HG03066 (cell line): ENCODE measurements around the gene LPIN1.

Experiments
- ATAC-seq: cut with Tn5 transposase; IDR thresholded peaks from one replicate; pipeline ENCODE4 v1.9.1; 2021; ENCODE audit warnings: low read depth; ENCODE audit not compliant: unreplicated experiment

The LPIN1 gene, protein sequence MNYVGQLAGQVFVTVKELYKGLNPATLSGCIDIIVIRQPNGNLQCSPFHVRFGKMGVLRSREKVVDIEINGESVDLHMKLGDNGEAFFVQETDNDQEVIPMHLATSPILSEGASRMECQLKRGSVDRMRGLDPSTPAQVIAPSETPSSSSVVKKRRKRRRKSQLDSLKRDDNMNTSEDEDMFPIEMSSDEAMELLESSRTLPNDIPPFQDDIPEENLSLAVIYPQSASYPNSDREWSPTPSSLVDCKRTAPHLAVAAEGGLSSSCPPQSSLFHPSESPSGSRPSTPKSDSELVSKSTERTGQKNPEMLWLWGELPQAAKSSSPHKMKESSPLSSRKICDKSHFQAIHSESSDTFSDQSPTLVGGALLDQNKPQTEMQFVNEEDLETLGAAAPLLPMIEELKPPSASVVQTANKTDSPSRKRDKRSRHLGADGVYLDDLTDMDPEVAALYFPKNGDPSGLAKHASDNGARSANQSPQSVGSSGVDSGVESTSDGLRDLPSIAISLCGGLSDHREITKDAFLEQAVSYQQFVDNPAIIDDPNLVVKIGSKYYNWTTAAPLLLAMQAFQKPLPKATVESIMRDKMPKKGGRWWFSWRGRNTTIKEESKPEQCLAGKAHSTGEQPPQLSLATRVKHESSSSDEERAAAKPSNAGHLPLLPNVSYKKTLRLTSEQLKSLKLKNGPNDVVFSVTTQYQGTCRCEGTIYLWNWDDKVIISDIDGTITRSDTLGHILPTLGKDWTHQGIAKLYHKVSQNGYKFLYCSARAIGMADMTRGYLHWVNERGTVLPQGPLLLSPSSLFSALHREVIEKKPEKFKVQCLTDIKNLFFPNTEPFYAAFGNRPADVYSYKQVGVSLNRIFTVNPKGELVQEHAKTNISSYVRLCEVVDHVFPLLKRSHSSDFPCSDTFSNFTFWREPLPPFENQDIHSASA

DNA sequence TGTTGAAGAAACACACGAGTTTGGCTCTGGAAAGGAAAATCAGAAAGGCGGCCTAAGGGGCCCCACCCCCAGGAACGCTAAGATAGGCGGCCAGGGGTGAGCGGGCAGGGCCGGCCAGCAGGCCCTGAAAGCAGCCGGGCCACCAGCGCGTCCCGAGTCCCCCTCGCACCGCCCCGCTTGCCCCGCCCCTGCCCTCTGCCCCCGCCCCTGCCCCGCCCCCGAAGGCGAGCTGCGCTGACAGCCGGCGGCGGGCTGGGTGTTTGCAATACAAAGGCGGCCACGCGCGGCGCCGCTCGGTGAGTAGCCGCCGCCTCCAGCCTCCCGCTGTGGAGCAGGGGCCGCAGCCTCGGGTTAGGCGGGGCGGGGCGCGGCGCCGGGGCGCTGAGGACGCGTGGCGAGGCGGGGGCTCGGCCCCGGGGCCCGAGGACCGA, at the start of gene LPIN1:
Gene LPIN1 (plus strand): TSS at position 257 of the 431 bp plus-strand sequence. CDS start 18,910 bp downstream, outside the sequence.
- ATAC-seq = peak; percentile 45

DNA sequence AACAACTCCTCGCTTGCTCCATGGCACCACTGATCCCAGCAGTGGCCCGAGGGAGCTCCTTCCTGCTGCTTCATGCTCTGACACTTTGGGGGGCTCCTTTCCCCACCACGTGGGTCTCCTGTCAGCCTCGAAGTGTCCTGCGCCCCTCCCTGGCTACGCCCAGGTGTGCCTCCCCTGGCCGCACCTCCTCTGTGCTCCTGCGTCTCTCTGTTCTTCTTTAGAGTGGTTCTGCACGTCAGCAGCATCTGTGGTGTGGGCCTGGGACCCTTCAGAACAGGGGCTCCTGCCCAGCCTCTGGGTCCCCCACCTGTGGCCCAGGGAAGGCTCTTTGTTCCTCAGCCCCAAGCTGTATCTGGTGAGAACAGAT, 49.7 kb upstream of the LPIN1 start:
- no peak for ATAC-seq

DNA sequence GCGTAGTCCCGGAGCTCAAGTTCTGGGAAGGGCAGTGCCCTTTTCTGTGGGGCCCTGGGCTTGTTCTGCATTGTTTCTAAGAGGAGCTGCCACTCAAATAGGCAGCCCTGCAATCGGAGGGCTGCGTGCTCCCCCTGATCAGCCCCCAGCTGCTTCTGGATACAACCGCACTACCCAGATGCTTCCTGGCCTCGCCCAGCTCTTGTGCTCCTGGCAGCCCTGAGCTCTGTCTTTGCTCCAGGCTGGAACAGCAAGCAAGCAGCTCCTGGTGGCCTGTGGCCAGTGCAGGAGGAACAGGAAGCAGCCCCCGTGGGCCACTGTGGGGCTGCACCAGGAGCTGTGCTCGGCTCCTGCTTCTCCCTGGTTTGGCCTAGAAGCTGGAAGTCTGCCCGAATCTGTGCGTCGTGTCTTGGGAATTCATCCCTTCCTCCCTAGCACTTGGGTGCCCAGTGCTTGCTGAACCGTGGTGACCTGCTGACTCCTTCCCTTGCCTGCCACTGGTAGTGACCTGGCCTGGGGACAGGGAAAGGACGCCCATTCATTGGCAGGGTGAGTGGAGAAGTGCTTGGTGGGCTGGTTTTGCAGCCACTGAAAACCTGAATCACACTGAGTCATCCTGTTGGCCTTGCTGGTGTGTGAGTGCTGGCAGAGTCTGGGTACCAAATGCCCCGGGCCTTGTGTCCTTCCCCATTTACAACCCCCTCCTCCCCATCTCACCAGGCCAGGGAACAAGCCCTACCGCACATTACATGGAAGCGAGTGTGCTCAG, 49.1 kb upstream of the LPIN1 start:
- ATAC-seq = no peak

DNA sequence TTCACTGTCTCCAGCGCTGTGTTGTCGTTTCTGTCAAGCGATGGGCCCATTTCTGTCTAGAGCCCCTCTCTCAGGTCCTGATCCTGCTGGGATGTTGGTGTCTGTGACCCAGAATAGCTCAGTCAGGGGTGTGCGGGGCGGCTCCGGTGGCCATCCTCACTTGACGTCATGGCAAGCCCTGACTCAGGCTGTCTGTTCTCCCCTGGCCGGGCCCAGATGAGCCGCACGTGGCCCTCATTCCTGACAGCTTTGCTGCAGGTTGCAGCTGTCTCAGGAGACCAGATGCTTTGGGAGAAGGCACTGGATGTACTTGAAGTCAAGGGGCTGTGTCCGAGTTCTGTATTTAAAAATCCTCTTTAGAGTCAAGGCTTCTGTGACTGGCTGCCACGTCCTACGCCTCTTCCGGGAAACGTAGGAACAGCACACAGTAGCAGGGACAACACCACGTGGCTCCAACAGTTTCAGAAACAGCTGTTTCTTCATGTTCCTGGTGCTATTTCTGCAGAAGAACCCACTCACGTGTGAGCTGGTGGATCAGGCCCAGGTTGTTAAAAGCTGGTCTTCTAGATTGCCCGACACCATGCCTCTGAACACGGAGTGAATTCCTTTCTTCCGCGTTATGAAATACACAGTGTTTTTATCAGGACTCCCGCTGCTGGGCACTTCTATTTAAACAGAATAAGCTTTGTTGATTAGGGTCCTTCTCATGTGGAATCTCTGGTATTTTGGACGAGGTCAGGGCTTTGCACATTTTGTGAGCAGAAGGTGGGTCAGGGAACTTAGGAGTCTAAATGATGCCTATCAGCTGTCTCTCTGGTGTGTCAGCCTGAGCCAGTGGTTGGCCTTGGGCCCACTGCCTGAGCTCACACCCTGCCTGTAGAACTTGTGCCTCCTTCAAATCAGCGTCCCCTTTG, 48.2 kb upstream of the LPIN1 start:
- ATAC-seq = no peak

DNA sequence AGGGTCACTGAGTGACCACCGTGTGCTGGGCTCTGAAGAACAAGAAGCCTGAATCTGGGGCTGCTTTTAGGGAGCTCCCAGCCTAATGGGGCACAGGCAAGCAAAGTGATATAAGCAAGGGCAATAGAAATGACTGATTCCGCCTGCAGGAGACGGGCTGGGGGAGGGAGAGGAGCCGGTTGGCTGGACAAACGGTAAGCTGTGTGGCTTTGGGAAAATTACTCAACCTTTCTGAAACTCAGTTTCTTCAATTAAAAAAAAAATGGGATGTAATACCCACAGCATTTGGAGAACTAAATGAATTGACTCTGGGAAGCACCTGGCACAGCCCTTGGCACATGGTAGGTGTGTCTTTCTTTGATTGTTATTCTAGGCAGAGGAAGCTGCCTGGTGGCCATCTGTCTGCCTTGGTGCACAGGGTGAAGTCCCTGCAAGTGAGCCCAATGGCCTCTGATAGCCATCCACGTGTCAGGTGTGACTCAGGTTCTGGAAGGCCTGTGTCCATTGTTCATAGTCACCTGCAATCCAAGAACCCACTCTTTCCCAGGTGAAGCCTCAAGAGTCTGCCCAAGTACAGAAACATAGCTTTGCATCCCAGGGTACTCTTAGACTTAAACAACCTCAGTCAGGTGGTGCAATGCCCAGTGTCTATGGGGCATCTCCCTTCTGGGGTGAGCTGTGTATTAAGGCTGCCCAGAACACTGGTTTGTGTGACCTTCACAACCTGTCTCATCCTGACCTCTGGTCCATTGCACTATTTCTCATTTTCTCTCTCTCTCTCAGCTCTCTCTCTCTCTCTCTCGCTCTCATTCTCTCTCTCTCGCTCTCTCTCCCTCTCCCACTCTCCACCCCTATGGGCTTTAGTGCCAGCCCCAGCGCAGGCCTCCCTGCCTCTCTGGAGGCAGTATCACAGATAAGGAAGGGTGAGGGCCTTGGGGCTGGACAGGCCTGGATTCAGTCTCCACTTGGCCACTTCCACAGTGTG, 46.5 kb upstream of the LPIN1 start:
- no peak for ATAC-seq

DNA sequence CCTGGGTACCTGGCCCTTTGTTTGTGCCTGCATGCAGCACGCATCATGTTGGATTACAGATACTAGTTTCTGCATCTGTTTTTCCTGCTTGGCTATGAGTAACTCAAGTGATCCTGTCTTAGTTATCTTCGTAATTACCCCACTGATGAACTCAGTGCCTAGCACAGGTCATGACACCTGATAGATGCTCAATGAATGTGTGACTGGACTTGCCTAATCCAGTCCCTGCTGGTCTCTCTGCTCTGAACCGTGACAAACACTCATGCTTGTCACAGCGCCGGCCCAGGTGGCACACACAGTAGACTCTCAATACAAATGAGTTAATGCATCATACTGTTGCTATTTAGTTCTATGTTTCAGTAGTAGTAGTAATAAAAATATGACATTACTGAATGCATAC, 45.2 kb upstream of the LPIN1 start:
- no peak for ATAC-seq

DNA sequence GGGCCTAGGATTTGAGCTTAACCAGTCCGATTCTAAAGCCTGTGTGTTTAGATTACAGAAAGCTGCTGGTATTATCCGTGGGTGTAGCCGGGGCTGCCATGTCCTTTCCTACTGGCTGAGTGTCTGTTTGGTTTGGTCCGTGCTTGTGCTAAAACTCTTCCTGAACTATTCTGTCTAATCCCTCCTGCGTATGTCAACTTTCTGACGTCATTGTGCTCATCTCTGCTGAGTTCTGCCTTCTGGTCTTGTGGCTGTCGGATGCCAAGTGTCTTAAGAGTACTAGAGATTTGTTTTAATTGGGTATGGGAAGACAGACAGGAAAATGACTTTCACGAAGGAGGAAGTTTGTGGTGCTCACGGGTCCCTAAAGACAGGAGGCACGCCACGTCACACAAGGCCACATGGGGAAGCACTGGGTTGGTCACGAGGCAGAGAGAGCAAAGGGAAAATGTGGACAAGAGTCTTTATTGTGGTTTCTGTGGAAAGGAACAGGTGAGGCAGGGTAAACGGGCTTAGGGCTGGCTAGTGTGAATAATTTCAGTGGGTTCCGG, 44.6 kb upstream of the LPIN1 start:
- no peak for ATAC-seq

DNA sequence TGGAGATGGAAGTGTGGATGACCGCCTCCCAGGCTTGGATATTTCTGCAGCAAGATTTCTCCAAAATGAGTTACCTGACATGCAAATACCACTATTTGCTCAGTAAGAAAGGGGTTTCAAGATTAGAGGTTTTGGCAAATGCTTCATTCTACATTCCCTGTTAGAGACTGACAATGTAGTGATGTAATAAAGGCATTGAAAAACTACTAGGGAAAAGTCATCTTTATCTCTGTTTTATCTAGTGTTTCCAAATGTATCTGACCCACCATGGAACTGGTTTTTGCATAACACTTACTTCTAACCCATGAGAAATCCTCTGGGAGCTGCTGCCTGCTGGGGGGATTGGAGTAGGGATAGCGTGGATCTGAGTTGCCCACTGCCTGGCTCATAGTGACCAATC, 43.5 kb upstream of the LPIN1 start:
- ATAC-seq = no peak

DNA sequence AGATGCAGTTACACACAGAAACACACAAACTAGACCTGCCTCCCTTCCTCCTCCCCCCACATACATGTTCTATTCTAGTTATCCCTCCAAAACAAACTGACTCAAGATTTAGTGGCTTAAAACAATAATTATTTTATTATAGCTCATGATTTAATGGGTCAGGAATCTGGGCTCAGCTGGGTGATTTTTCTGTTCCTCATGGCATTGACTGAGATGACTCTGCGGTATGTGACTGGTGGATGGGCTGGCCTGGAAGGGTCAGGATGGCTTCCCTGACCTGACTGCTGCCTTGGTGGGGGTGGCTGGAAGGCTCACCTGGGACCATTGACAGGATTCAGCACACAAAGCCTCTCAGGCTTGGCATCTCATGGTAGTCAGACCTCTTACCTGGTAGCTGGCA, 42.7 kb upstream of the LPIN1 start:
- no peak for ATAC-seq

DNA sequence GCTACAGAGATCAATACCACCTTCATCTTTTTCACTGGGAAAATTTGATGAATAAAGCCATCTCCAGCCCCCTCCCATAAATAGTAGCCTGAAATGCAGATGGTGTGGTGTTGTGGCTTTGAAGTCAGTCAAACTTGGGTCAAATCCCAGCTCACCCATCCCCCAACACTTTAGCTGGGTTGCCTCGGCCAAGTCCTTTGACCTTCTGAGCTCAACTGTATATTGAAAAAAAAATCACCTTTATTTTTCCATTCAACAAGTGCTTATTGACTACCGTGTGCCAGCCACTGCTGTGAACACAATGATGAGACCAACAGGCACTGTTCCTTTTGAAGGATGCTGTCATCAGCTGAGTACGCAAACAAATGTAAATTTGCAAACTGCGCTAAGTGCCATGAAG, 41.4 kb upstream of the LPIN1 start:
- ATAC-seq = no peak

DNA sequence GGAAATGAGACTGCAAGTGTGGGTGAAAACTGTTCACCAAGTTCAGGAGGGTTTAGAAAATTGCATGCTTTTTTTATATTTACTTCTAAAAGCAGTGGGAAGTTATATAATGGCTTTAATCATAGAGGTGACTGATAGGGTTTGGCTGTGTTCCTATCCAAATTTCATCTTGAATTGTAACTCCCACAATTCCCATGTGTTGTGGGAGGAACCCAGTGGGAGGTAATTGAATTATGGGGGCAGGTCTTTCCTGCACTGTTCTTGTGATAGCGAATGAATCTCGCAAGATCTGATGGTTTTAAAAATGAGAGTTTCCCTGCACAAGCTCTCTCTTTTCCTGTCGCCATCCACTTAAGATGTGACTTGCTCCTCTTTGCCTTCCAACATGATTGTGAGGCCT, 40.7 kb upstream of the LPIN1 start:
- no peak for ATAC-seq

DNA sequence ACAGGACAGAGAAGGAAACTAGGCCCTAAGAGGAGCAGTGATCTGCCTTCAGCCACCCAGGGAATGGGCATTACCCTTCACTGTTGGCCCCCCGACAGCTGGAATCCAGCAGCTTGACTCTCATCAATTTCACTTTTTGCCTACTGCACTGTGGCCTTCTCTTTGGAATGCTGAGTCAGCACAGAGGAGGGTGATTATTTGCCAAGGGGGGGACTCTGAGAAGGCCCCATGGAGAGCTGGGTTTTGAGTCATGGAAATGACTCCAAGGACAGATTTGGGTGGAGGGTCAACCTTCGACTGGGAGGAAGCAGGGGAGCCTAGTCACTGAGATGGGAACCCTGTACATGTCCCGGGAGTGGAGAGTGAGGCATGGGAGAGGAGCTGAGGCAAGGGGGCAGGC, 38.3 kb upstream of the LPIN1 start:
- no peak for ATAC-seq

DNA sequence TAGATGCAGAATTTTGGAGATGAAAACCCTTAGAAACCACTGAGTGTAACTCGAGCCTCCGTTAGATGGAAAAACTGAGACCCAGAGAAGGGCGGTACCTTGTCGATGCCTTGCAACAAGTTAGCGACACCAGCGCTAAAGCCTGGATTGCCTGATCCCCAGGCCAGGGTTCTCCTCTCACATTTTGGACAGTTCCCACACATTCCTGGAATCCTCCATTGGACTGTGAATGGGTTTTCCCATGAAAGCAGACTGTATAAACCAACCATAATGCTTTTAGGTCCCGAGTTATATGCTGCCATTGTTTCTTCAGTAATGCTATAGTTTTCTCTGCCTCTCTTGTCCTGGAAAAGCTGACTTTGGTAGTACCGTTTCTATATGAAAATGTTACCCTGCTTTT, 37.1 kb upstream of the LPIN1 start:
- no peak for ATAC-seq

DNA sequence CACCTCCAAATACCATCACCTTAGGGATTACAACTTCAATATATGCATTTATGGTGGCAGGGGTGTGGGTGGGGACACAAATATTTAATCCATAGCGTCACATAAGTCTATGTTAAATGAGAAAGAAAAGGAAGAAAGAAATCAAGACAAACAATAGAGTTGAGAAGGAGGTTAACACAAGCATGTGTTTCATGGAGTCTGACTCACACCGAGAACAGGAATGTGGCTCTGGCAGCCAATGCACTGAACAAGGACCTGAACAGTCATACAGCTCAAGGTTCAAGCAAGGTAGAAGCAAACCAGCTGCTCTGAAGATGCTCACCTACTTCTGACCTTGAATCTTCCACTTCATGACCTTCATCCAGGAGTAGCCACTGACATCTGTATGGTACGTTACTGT, 36.2 kb upstream of the LPIN1 start:
- no peak for ATAC-seq

DNA sequence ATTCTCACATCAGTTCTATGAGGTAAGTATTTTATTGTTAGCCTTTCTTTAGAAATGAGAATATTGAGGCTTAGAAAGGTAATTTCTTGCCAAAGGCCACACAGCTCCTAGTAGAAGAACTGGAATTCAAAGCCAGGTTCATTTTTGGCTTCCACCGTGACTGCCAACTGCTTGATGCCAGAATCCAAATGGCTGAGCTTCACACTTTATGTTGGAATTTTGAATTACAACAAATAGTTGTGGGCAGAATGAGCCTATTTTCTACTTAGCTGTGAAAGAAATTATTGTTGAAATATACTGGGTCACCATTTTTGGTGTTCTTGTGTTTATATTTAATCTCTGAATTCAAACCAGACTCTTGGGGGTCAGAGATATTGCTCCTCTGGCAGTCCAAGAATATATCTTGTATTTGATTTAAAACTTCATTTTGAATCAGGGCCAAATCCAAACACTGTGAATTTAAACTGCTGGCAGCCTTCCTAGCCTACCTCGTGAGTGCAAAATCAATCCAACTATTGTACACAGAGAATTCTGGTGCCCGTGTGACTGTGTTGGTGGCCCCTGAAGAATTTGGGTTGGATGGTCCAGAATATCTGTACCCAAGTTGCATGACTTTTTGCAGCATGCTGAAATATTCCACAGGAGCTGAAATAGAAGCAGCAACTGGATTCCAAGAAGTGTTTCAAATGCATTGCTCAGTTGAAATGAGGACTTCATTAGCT, 35.6 kb upstream of the LPIN1 start:
- no peak for ATAC-seq

DNA sequence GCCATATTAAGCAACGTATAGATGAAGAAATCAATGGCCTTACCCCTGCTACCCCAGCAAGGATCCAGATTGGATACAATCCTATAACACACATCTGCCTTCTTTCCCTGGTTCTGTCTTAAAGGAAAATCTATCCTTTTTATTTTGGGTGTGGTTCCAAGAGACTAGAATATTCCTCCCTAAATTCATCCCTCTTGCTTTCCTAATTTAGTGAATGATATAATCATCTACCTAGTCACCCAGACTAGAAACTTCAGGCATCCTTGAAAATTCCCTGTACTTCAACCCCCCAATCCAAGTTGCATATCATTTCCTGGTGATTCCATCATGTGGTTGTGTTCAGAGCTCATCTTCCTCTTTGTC, 35.1 kb upstream of the LPIN1 start:
- ATAC-seq = no peak

DNA sequence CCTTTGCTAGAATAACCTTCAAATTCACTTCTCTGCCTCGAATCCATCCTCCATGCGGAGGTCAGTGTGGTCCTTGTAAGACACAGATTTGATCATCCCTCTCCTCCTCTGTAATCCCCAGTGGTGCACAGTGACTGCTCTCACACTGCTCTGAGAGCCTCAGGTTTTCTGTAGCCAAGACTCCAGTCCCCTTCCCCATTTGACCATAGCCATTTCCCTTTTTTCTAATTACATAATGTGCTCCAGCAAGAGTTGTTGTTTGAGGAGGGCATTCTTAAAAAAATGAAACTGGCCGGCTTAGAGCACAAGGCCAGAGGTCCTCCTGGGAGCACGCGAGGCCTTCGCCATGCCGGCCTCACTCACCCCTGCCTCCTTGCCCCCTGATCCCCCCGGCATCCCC, 34.7 kb upstream of the LPIN1 start:
- no peak for ATAC-seq

DNA sequence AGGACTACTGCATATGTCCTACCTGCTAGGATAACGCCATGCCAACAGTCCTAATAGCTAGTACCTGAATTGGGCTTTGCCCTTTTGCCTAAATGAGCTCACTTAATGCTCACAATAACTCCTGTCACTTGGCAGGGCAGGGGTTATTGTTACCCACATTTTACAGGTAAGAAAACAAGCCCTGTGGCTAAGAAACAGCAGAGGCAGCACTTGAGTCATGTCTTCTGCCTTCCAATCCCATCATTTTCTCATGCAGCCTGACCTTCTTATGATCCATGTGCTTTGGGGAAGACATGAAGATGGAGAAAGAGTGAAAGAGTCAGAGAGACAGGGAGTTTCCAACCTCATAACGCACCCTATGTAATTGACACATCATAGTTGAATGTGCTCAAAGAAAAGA, 33.6 kb upstream of the LPIN1 start:
- no peak for ATAC-seq
